ENCODE data around the gene MATK.

The MATK gene

GRCh38 chr19:3788996-3789778 lies 3.0 kb upstream of the MATK start:
- no peak for DNase-seq

- no peak for DNase-seq
Measured at GRCh38 chr19:3785451-3785937, 687 bp downstream of the MATK start.

- no peak for DNase-seq
Measured at GRCh38 chr19:3784607-3785450, 1.4 kb downstream of the MATK start.

- DNase-seq = no peak
Measured at GRCh38 chr19:3783660-3784584, 2.3 kb downstream of the MATK start.

- DNase-seq = no peak
Measured at GRCh38 chr19:3782903-3783302, 3.3 kb downstream of the MATK start.

- DNase-seq = no peak
Measured at GRCh38 chr19:3782330-3782729, 3.9 kb downstream of the MATK start.

GRCh38 chr19:3781603-3782002 lies 4.6 kb downstream of the MATK start:
- no peak for DNase-seq

GRCh38 chr19:3780786-3781304 lies 5.3 kb downstream of the MATK start:
- DNase-seq = no peak

GRCh38 chr19:3778899-3779723 lies 7.1 kb downstream of the MATK start:
- DNase-seq = no peak

GRCh38 chr19:3778104-3778867 lies 7.9 kb downstream of the MATK start:
- no peak for DNase-seq

- DNase-seq = no peak
Measured at GRCh38 chr19:3776479-3777040, 9.6 kb downstream of the MATK start.

- DNase-seq = no peak
Measured at GRCh38 chr19:3775831-3776230, 10.3 kb downstream of the MATK start.

- DNase-seq = no peak
Measured at GRCh38 chr19:3775374-3775711, 10.8 kb downstream of the MATK start.

- no peak for DNase-seq
Measured at GRCh38 chr19:3774621-3775373, 11.4 kb downstream of the MATK start.

GRCh38 chr19:3773814-3774515 lies 12.2 kb downstream of the MATK start:
- DNase-seq = no peak

- DNase-seq = no peak
Measured at GRCh38 chr19:3771906-3772455, 14.2 kb downstream of the MATK start, which contains the start of gene RAX2. Gene RAX2 (minus strand): TSS chr19:3772228. CDS start chr19:3771742, 486 bp downstream.

GRCh38 chr19:3771000-3771905 lies 14.9 kb downstream of the MATK start:
- no peak for DNase-seq

All from activated CD4-positive, CD25-positive, alpha-beta regulatory T cell (primary cell).